GM13976 (cell line): ENCODE results near the gene BEND3.
"Not testable (repeated sequence)": the region's sequence is repeated elsewhere in the genome, so short reads cannot be mapped to it uniquely, and the experiment has no call there.

Experiments used
- DNase-seq: peaks from one replicate; pipeline ENCODE4 v3.0.0; 2012; ENCODE audit warnings: low spot score
- CTCF ChIP-seq: IDR thresholded peaks from 2 replicates; pipeline ENCODE4 v1.5.1; 2012; ENCODE audit warnings: borderline replicate concordance, mild to moderate bottlenecking; ENCODE audit not compliant: insufficient read depth; ENCODE audit errors: extremely low read depth, missing control alignments, control extremely low read depth
- in situ Hi-C: fragments of 300-500 bp; cut with MboI; formaldehyde crosslinking; loops from one replicate; pipeline ENCODE4 v1.12.0; 2022; ENCODE audit warnings: low sequenced_read_pairs, mixed read lengths, inconsistent platforms; ENCODE audit not compliant: unreplicated experiment

The BEND3 gene

DNA sequence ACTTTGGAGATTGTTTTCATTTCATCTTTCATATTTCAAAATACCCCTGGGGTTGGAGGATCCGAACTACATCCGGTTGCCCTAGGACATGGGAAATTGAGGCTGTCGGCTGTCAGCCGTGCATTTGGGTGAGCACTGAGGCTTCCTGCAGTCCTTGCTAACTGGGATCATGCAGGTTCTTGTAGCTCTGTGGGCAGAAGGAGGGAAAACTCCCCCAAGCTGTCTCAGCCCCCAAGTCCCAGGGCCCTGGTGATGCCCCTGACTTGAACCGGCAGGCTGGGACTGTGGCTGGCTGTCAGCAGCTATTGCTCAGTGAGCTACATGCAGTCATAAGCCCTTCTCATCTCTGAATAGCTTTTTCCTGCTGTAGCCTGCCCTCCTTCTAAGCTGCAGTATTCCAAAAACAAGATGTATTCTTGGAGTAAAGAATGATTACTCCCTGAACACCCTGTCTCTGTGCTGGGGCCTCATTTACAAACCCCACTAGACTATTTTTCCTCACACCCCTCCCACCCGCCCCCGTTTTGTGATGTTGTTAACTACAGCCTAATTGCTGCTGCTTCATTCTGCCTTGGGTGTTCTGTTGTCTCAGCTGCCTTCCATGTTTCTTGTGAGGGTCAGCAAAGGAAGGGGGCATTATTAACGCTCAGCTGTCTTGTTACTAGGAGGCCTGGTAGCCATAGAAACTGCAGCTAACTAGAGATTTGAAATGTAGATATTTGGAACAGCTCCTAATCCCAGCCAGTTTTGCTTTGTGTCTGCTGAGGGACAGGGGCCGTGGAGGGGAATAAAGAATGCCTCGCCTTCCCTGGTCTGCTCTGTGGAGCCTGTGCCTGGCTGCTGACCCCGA, 69.3 kb downstream of the BEND3 start:
- no peak for DNase-seq
- no peak for TF ChIP-seq CTCF
- in situ Hi-C loops = no loop called here

GRCh38 chr6:107033126-107033525, 82.2 kb downstream of the BEND3 start:
- in situ Hi-C loops = no loop called here
- no peak for DNase-seq
- no peak for TF ChIP-seq CTCF

DNA sequence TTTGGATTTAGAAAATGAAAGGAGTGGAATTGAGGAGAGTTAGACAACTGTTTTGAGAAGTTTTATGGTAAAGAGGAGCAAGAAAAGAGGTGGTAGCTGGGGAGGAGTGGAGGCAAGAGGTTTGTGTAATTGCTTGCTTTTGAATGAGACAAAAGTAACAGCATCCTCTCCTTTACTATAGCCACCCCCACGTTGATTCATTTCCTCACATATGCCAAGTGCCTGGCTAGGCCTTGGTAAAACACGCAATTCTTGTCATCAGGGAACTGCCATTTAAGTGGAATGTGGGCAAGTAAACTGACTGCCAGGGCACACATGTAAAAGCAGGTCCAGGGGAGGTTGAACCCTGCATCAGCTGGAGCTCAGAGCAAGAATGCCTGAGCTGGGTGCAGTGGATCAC, 83.3 kb downstream of the BEND3 start:
- in situ Hi-C loops = no loop called here
- TF ChIP-seq CTCF = no peak
- DNase-seq = no peak

GRCh38 chr6:107030151-107030550, 85.2 kb downstream of the BEND3 start:
- in situ Hi-C loops = no loop called here
- TF ChIP-seq CTCF = no peak
- no peak for DNase-seq

DNA sequence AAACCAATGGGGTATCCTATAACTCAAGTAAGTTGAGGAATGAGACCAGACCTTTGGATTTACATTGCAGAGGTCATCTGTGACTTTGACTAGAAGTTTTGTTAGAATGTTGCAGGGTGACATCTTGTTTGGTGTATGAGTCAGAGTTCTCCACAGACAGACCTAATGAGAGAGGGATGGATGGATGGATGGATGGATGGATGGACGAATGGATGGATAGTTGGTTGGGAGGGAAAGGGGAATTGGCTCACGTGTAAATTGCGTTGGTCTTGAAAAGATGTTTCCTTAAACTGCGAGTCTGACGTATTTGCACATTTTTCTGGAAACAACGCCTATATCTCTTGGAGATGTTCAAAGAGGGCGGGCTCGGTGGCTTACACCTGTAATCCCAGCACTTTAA, 88.3 kb downstream of the BEND3 start:
- TF ChIP-seq CTCF = no peak
- no peak for DNase-seq
- in situ Hi-C loops = no loop called here

DNA sequence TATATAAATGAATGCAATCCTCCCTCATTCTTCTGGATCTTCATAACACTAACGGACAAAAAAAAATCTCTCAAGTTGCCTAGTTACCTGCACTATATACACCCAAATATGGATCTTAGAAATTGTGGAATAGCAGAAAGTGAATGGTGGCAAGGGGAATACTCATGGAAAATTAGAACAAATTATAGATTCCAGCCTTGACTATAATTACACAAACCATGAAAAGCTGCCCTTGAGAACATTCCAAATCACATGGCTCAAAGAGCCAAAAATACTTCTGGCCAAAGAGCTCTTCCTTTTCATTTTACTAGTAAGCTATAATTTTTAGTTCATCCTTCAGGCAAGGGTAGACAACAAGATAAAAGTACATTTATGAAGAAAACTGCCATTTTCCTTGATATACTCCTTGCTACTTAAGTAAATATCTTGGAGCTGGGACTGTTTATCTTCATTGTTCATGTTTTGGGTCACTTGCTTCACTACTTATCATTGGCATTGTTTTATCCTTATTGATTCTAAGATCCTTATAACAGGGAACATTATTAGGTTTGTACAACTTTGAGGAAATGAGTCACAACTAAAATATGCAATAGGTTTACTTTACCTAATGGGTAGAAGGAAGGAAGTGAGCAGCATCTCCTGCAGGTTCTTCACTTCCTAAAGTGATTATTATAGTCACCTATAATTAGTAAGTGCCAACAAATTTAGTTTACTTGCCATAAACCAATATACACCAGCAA, 93.7 kb downstream of the BEND3 start:
- no peak for DNase-seq
- in situ Hi-C loops = no loop called here
- no peak for TF ChIP-seq CTCF

DNA sequence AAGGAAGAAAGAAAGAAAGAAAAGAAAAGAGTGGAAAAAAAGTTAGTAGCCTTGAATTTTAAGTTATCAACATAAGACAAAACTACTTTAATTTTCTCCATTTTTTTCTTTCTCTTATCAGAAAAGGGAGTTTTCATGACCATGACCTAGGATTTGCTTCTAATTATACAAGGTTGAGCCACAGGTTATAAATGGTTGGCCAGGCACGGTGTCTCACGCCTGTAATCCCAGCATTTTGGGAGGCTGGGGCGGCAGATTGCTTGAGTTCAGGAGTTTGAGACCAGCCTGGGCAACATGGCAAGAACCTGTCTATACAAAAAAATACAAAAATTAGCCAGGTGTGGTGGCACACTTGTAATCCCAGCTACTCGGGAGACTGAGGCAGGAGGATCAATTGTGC, 95.1 kb downstream of the BEND3 start:
- DNase-seq = no peak
- TF ChIP-seq CTCF = no peak
- in situ Hi-C loops = no loop called here

DNA sequence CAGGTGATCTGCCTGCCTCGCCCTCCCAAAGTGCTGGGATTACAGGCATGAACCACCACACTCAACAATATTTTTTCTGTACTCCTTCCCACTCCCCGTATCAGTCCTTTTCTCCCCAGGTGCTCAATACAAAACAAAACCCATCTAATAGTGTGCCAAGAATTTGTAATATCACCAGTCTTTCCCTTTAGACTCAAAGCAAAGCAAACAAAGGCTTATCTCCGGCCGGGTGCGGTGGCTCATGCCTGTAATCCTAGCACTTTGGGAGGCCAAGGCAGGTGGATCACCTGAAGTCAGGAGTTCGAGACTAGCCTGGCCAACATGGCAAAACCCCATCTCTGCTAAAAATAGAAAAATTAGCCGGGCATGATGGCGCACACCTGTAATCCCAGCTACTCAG, 95.7 kb downstream of the BEND3 start:
- DNase-seq, in situ Hi-C loops: not testable (repeated sequence)
